GM18505 (cell line): Measurements from ENCODE around the gene ARHGAP40.

ENCODE experiments used
- ATAC-seq: cut with Tn5 transposase; IDR thresholded peaks from one replicate; pipeline ENCODE4 v1.9.1; 2021; ENCODE audit not compliant: unreplicated experiment
- POLR2A ChIP-seq: IDR thresholded peaks from 4 replicates; pipeline ENCODE4 v1.6.1; 2011; ENCODE audit warnings: borderline replicate concordance; ENCODE audit not compliant: insufficient read depth, insufficient read length; ENCODE audit errors: extremely low read depth

The ARHGAP40 gene

DNA sequence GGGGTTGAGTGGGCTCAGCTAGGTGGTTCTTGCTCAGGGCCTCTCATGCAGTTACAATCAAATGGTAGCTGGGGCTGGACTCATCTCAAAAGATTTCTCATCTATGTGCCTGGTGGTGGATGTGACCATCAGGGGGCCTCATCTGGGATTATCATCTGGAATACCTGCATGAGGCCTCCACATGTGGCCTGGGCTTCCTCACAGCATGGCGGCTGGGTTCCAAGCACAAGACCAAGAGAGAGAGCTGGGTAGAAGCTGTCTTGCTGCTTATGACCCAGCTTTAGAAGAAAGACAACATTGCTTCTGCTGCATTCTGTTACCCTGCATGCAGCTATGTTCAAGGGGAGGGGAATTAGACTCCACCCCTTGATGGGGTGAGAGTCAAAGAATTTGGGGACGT, 22.5 kb downstream of the ARHGAP40 start:
- no peak for TF ChIP-seq POLR2A
- no peak for ATAC-seq

DNA sequence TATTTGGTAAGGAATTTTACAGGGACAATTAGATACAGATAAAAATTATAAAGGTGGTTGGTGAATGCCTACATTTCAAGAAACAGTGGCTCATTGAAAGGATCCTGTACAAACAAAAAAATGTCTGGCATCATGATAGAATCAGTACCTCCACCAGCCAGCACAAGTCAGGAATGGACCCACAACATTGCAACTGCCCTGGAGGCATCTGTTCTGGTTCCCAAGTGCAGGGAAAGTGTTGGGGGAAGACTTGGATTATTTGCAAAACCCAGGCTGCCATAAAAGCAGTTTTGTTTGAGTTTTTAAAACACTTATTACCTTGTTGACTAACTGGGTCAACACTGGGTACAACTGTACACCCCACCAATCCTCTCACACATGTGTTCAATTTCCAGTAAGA, 24.3 kb downstream of the ARHGAP40 start:
- no peak for TF ChIP-seq POLR2A
- no peak for ATAC-seq

DNA sequence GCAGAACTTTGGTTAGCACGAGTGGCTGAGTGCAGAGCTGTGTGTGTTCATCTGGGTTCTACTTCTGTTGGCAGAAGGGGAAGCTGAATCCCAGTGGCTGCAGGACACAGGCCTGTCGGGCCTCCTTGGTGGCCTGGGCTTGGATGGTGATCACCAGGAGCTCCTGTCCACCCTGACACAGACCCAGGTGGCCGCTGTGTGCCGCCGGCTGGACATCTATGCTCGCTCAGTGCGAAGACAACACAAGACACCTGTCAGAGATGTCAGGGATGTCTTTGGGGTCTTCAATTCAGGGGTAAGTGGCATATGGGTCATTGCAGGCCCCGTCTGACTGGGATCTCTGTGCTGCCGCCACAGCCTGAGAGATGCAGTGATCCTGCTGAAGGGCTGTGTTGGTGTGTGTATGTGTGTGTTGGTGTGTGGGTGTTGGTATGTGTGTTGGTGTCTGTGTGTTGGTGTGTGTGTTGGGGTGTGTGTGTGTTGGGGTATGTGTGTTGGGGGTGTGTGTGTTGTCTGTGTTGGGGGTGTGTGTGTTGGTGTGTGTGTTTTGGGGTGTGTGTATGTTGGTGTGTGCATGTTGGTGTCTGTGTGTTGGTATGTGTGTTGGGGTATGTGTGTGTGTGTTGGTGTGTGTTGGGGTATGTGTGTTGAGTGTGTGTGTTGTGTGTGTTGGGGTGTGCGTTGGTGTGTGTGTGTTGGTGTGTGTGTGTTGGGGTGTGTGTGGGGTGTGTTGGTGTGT, 25.5 kb downstream of the ARHGAP40 start:
- no peak for TF ChIP-seq POLR2A
- ATAC-seq = no peak

DNA sequence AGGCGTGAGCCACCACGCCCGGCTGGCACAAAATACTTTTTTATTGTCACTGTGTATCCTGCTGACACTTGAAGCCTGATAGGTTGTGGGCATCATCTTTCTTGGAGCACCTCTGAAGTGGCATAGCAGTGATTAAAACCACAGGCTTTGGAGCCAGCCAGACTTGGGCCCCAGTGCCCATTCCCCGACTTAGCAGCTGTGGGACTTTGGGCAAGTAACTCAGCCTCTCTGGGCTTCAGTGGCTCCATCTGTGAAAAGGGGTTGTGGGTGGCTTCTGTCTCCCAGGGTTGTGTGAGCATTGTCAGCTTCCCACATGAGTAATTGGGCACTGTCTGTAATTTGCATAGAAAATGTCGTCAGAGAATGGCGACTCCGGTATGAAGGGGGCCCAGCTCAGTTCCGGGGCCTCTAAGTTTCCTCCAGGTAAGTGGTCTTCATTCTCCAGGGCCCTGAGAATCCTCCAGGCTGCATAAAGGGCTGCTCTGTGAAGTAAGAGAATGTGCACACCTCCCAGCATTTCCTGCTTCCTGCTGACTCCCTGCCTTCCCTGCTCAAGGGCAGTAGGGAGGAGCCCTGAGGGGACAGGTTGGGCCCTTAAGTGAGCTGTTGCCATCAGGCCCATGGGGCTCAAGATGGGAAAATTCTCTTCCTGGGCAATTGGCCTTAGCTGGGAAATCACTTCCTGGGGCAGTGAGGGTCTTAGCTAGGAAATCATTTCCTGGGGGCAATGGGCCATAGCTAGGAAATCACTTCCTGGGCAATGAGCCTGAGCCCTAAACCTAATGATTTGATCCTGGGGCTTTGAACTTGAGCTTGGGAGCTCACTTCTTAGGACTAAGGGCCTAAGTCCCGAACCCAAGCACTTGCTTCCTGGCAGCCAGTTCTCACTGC, 27.2 kb downstream of the ARHGAP40 start:
- ATAC-seq = no peak
- TF ChIP-seq POLR2A = no peak

DNA sequence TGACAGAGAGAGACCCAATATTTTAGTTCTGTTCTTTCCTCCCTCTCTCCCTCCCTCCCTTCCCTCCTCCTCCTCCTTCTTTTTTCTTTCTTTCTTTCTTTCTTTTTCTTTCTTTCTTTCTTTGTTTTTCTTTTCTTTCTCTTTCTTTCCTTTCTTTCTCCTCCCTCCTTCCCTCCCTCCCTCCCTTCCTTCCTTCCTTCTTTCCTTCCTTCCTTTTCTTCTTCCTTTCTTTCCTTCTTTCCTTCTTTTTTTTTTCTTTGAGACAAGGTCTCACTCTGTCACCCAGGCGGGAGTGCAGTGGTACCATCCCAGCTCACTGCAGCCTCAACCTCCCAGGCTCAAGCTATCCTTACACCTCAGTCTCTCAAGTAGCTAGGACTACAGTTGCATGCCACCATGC, 28.4 kb downstream of the ARHGAP40 start:
- no peak for TF ChIP-seq POLR2A
- no peak for ATAC-seq

DNA sequence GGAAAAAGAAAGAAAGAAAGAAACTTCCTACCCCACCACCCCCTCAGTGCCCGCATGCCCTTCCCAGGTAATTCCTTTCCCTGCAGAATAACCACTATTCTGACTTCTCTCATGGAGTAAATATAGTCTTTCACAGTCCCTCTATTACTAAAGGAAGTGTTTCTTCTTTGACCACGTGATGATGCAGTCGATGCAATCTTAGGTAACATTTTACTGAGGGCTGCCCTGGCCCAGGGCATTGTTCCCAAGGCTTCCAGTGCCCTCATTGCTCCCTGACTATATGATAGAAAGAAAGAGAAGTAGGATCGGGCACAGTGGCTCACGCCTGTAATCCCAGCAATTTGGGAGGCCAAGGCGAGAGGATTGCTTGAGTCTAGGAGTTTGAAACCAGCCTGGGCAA, 29.1 kb downstream of the ARHGAP40 start:
- no peak for ATAC-seq
- TF ChIP-seq POLR2A = no peak

DNA sequence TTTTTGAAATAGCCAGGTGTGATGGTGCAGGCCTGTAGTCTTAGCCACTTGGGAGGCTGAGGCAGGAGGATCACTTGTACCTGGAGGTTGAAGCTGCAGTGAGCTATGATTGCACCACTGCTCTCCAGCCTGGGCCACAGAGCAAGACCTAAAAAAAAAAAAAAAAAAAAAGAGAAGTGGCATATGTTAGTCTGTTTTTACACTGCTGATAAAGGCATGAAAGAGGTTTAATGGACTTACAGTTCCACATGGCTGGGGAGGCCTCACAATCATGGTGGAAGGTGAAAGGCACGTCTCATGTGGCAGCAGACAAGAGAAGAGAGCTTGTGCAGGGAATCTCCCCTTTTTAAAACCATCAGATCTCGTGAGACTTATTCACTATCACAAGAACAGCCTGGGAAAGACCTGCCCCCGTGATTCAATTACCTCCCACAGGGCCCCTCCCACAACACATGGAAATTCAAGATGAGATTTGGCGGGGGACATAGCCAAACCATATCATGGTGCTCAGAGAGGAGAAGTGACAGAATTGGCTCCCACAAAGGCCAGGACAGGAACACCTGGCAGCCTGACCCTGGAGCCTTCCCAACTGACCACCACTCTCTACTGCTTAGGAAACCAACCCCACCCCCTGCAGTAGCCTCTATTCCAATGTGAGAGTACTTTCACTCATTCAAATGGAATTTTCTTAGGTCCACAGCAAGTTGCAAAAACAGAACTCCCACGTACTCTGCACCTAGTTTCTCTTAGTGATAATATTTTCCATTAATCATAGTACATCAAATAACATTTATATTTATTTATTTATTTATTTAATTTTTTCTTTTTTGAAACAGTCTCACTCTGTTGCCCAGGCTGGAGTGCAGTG, 29.8 kb downstream of the ARHGAP40 start:
- TF ChIP-seq POLR2A = no peak
- ATAC-seq = no peak

DNA sequence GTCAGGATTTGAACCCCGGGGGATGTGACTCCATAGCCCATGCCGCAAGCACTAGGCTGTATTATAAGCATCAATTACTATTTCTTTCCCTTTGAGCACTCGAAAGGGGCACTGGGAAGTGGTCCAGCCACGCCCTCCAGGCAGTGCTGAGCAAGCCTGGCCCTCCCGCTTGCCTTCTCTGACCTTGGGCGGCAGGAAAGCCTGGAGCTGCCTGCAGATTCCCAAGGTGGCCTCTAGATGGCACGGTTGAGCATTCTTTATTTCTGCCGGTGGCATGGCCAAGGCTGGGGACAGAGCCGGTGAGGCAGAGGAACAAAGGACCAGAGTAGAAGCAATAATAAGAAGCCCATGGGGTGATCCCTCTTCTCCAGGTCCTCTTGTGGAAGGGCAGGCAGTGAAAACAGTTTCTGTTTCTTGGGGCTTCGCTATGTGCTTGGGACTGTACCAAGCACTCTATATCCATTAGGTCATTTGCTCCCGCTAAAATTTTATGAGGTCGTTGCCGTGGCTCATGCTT, 32.0 kb downstream of the ARHGAP40 start:
- TF ChIP-seq POLR2A = no peak

DNA sequence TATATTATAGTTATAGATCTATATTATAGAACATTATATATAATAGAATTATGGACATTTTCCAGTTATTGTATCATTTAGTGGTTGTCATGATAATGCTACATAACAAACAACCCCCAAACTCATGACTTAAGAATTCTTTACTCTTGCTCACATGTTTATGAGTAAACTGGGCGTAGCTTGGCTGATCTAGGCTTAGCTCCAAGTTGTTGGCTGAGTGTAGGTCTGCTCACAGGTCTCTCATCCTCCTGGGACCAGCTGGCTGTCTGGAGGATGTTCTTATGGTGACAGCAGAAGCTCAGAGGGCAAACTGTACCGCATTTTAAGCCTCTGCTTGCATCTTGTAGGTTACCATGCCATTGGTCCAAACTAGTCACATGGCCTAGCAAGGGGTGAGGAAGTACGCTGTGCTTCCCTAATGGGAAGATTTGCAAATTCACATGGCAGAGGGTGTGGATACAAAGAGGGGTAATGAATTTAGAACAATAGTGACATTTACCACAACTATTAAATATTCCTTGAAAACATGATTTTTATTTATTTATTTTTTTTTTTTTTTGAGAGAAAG, 34.2 kb downstream of the ARHGAP40 start:
- no peak for TF ChIP-seq POLR2A
- no peak for ATAC-seq

More for the DNA sequence above, 32.0 kb downstream of the ARHGAP40 start:
- no peak for ATAC-seq

DNA sequence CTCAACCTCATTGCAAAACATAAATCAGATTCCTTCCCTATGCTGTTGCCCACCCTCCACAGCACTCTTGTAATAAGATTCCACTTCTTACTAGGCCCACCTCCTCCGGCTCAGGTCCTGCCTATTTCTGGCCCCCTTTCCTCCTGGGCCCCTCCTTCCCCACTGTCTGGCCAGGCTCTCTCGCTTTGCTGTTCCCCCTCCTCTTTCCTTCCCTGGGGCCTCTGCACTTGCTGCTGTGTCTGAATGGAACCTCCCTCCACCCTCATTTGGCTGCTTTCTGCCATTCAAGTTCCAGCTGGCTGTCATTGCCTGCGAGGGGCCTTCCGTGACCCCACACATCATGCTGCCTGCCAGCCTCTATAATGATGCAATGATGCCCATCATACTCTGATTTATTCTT, 38.9 kb downstream of the ARHGAP40 start:
- TF ChIP-seq POLR2A = no peak
- ATAC-seq = no peak

DNA sequence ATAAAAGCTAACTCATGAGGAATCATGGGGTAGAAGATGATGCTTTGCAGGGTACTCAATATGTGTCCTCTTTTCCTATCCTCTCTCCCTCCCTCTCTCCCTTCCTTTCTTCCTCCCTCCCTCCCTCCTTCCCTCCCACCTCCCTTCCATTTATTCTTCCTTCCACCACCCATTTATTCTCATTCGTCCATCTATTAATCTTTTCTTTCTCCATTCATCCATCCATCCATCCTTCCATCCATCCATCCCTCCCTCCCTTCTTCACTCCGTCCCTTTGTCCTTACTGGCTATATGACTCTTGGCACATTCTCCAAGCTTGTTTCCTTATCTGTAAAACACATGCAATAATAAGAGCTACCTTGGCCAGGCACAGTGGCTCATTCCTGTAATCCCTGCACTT, 40.9 kb downstream of the ARHGAP40 start:
- TF ChIP-seq POLR2A = no peak
- no peak for ATAC-seq

DNA sequence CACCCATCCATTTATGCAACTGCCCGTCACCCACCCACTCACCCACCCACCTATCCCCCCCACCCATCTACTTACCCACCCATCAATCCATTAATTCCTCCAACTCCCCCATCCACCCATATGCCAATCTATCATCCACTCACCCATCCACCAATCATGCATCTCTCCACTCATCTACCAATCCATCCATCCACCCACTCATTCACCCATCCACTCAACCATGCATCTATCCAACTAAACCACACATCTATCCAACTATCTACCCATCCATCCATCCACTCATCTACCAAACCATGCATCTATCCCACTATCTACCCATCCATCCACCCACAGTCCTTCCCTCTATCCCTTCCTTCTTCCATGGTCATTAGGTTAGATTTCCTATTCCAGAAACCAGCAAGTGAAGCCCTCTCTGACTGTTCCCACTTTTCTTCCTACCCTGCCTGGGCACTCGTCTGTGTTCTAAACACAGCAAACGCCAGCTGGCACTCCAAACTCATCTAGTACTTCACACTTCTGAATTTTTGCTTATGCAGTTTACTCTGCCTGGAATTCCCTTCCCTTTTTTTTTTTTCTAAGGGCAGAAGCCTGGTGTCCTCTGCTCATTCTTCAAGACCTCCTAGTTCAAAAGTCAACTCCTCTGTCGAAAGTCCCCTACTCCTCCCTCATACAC, 43.1 kb downstream of the ARHGAP40 start:
- ATAC-seq = no peak
- TF ChIP-seq POLR2A = no peak
